GM12872 (cell line): ENCODE measurements around the gene HOXD12.

Experiments used
- TF ChIP-seq, protein P1 (sequence below): IDR thresholded peaks from 3 replicates; pipeline ENCODE4 v1.5.1; 2011; ENCODE audit warnings: low read depth, mild to moderate bottlenecking, low read length, moderate library complexity; ENCODE audit not compliant: insufficient read depth

HOXD12 gene

DNA sequence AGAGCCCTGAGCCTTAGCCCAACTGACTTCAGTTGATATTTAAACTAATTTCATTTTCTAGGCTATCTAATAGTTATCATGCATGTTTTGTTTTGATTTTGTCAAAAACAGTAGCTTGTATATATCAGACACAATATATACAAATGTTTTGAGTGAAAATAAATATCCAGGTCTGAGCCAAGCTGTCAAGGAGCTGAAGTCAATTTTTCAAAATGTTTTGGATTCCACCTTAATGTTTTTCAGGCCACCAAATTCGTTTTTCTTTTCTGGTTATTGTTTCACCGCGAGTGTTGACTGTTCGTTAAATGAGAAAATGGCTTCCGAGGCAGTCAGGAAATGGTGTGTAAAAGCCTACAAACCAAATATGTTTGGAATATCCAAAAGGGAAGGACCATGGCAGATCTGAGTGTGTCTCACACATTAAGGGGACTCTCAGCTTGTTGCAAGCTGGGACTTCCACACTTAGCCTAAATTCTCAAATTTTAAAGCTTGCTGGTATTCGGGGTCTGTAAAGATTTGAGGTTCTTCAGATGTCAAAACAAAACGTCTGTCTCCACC, 2.8 kb downstream of the HOXD12 start:
- TF ChIP-seq, protein P1, sequence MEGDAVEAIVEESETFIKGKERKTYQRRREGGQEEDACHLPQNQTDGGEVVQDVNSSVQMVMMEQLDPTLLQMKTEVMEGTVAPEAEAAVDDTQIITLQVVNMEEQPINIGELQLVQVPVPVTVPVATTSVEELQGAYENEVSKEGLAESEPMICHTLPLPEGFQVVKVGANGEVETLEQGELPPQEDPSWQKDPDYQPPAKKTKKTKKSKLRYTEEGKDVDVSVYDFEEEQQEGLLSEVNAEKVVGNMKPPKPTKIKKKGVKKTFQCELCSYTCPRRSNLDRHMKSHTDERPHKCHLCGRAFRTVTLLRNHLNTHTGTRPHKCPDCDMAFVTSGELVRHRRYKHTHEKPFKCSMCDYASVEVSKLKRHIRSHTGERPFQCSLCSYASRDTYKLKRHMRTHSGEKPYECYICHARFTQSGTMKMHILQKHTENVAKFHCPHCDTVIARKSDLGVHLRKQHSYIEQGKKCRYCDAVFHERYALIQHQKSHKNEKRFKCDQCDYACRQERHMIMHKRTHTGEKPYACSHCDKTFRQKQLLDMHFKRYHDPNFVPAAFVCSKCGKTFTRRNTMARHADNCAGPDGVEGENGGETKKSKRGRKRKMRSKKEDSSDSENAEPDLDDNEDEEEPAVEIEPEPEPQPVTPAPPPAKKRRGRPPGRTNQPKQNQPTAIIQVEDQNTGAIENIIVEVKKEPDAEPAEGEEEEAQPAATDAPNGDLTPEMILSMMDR = no peak

DNA sequence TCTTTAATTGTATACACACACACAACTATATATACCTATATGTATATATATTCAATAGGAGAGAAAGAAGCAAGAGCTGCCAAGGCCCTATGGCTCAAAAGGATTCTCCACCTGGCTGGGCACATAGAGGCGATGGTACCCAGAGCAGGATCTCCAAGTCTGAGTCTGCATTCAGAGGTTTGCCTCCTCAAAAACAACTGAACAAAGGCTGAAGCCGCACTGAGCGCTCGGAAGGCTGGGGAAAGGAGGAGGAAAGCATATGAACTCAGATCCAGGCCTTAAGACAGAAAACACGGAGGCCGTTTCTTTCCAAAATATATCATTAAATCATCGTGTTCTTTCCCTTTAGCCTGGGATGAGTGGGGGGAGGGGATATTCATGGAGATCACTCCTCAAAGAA, 3.6 kb downstream of the HOXD12 start:
- TF ChIP-seq, protein P1 = no peak

DNA sequence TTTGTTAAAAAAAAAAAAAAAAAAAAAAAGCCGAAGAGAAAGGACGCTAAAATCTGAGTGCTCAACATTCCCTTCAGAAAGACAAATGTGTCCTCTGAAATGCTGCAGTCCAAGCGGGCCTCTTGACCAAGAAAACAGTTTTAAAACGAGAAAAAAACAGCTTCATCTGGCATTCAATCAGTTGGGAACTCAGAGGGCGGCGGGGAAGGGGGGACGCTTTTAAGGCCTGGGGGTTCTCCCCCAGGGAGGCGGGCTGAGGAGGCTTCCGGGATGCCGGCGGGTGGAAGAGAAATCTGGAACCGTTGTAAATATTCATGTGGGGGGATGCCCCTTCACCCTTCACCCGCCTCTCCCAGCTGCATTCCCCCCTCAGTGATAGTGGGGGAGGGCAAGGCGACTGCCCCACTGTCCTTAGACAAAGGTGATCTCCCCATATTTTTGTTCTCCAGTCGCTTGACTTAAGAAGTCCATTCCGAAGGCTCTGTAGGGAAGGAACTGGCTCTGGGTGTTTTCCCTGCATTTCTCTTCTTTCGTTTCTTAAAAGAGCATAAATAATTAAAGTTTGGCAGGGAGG, 4.2 kb downstream of the HOXD12 start:
- TF ChIP-seq, protein P1 = no peak

DNA sequence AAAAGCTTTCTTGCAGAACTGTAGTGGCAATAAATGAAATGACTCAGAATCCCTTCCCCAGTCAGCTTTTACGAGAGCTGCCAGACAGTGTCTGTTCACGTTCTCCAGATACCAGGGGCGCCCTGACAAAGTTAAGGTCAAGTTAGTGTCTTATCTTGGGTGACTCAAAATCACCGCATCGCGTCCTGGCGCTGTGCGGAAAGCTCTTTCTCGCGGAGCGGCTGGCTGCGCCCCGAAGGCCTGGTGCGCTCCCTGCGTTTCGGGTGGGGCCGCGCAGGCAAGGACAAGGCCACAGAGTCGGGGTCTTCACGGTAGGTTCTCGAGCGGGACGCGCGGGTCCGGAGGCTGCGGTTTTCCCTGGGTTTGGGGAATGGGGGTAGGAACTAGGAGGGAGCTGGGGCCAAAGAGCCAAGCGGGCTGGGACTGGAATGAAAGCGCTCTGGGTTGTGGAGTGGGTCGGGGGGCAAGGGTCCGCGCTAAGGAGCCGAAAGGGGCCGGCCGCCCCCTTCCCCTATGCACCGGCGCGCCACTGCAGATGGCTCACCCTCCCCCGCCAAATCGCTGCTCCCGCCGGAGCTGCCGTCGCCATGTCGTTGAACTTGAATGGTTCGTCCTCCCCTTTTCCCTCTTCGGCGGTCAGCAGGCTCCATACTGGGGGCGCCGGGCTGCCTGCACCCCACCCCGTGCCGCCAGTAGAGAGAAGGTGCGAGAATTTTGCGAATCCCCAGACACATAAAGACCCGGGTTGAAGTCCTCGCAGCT, 4.9 kb downstream of the HOXD12 start:
- TF ChIP-seq, protein P1 = no peak

DNA sequence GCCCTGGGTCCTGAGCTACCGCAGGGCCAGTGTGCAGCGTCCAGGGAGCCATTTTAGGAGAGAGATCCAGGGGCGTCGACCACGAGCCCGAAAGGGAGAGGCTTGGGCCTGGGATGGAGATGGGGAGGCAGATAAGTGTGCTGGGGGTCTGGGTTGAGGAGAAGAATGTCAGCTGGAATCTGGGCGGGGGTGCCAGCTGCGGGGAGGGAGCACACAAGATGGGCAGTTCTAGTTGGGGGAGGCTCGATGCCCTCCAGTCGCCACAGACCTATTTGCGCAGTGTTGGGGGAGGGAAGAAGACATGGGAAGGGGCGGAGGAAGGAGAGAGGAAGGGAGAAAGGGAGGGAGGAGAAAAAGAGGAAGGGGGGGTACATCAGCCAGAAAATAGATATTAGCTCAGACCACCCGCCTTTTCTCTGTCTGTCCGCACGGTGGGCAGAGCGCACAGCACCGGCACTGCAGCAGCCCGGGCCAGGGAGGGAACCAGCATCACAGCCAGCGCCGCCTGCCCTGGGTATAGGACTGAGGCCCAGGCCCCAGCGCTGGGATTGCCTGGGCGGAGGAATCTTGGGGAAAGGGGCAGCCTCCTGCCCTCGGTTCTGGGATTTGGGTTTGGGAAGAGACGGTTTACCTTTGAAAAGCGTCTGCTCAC, 5.6 kb downstream of the HOXD12 start:
- TF ChIP-seq, protein P1 = no peak

DNA sequence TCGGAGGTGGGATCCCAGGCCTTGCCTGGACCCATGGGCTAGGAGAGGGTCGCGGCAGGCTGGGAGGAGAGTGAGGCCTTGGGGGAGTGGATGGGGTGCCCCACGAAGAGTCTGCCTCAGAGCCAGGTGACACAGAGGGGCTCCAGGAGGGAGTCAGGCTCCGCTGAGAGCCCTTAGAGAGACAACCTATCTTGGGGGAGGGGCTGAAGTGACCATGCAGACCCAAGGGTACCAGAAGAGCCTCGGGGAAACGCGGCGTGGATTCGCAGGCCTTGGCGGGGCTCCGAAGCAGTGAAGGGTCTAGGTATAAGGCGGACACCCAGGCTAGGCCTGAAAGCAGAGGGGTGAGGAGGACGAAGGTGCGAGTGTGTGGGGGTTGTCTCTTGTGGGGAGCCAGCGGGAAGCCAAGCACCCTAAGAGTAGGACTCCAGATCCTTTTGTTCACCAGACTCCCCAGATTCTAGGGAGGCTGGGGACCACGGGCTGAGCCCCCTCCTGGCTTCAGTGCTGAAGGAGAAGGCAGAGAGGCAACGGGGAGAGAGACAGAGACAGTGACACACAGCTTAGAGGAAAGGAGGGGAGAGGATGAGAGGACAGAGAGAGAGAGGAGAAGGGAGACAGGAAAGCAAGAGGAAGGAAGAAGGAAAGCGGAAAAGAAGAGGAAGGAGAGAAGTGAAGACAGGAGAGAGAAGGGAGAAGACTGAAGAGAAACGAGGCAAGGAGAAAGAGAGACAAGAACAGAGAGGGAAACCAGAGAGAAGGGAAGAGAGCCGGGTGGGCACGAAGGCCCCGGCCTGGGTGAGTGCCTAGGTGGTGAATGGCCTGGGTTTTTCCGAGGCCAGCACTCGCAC, 6.4 kb downstream of the HOXD12 start:
- TF ChIP-seq, protein P1 = no peak
